ENCODE data around the gene RBMY1J.
"Not testable (repeated sequence)": the region's sequence is repeated elsewhere in the genome, so short reads cannot be mapped to it uniquely, and the experiment has no call there.

- TF ChIP-seq CTCF (IDR thresholded peaks at IDR 0.05; ENCODE audit: poor library complexity, severe bottlenecking); MXI1 (conservative IDR thresholded peaks at IDR 0.05; ENCODE audit: poor library complexity, severe bottlenecking); EP300 (conservative IDR thresholded peaks at IDR 0.05; ENCODE audit: poor library complexity, severe bottlenecking); EZH2 (IDR thresholded peaks at IDR 0.05; ENCODE audit: borderline replicate concordance, insufficient read depth, low read length, poor library complexity, severe bottlenecking); SMC3 (conservative IDR thresholded peaks at IDR 0.05; ENCODE audit: poor library complexity); POLR2AphosphoS5 (IDR thresholded peaks at IDR 0.05): not testable (repeated sequence)
These were observed at the start of gene RBMY1J for GRCh38 chrY:22403110-22403509.
